Activated T-helper 1 cell treated with anti-CD3 and anti-CD28 coated beads, Interleukin-12 subunit alpha, Interleukin-12 subunit beta, Interleukin-2, Interleukin-4 antibody, amounts not matched to agents 30 ng/mL and 10 ng/mL and 1 ng/mL, durations not matched to agents 14 hours and 24 hours and 36 hours (primary cell): ENCODE results near the gene SCARF2. TPM values are rescaled to one million over a fixed set of nuclear protein-coding genes. Genes with fewer than 3 reads are reported as not detected.
"Not testable (repeated sequence)": the region's sequence is repeated elsewhere in the genome, so short reads cannot be mapped to it uniquely, and the experiment has no call there.

ENCODE experiments used
- DNase-seq: peaks from one replicate; pipeline ENCODE4 v3.0.0; 2021; ENCODE audit warnings: low spot score
- H3K27ac Mint-ChIP-seq: one replicate; pipeline ENCODE4 v1.8.0; 2021; ENCODE audit warnings: mild to moderate bottlenecking, mixed read lengths
- H3K27me3 Mint-ChIP-seq: one replicate; pipeline ENCODE4 v1.8.0; 2022; ENCODE audit warnings: mild to moderate bottlenecking, moderate library complexity, mixed read lengths; ENCODE audit not compliant: insufficient read depth
- H3K36me3 Mint-ChIP-seq: one replicate; pipeline ENCODE4 v1.8.0; 2021; ENCODE audit warnings: low read depth, mixed read lengths
- H3K4me1 Mint-ChIP-seq: one replicate; pipeline ENCODE4 v1.8.0; 2021; ENCODE audit warnings: low read depth, mixed read lengths
- H3K4me3 Mint-ChIP-seq: one replicate; pipeline ENCODE4 v1.8.0; 2021; ENCODE audit warnings: mild to moderate bottlenecking, moderate library complexity, mixed read lengths
- H3K9me3 Mint-ChIP-seq: one replicate; pipeline ENCODE4 v1.8.0; 2021; ENCODE audit warnings: mixed read lengths
- intact Hi-C: fragments of 100-400 bp; cut with micrococcal nuclease; formaldehyde crosslinking; loops from one replicate; pipeline ENCODE4 v1.15.1; 2024
- total RNA-seq: library from RNA; stranded (reverse); gene quantifications from 2 replicates; pipeline ENCODE4 v1.2.3, GENCODE V29; 2022

Gene SCARF2
- total RNA-seq, 1 donor from 2014 or later, result 0.41 TPM

DNA sequence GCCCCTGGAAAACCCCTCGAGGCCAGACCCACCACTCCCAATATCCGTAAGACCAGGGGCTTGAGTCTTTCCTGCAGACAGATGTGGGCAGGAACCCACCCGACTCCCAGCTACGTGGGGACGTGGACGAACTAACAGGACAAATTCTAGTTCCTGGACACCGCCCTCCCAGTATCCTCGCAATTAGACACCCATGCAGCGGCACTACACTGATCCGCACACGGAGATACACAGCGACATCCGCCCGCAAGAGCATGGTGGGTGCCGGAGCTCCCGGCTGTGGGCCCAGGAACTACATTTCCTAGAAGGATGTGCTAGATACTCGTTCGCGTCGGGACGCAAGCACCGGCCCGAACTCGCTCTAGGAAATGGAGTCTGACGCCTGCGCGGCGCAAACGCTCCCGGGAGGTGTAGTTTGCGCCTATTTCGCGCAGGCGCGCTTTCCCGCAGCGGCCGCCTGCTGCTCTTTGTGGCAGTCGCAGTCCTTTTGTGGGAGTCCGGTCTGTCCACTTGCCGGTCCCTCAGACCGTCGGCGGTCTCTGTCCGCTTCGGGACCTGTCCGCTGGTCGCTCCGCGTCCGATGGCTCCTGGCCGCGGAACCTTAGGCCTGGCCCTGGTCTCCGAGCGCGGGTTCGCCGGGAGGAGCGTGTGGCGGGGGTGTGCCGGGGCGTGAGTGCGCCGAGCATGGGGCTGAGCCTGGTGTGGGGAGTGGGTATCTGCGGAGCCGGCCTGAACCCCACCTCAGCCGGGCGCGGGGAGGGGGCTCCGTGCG lies 43.7 kb downstream of the SCARF2 start, which contains the start of gene ZNF74:
ZNF74 (plus strand) TSS at position 447 of the 772 bp plus-strand sequence. CDS start 478 bp downstream, outside the sequence.
- H3K36me3 Mint-ChIP-seq, result no peaks in the 10 kb centered on the region
- H3K4me3 Mint-ChIP-seq, result peak within 1 kb of the TSS; percentile 89
- intact Hi-C loops, result loop anchor here (1.0 kb wide), 3 partner anchors 70 to 101 kb away; partner anchors contain the start of genes DGCR6L and KLHL22

GRCh38 chr22:20392983-20393704 lies 44.5 kb downstream of the SCARF2 start:
- Mint-ChIP-seq H3K27ac (peak overlapping the region; percentile 91), H3K4me3 (peak overlapping the region; percentile 89), H3K9me3 (no peaks in the 10 kb centered on the region), H3K27me3 (peaks cover 3% of the 10 kb centered on the region), H3K4me1 (peaks cover 22% of the 10 kb centered on the region), H3K36me3 (no peaks in the 10 kb centered on the region)
- DNase-seq, result no peak
- intact Hi-C loops, result no loop called here

More for the DNA sequence above, 43.7 kb downstream of the SCARF2 start, which contains the start of gene ZNF74:
- Mint-ChIP-seq H3K27me3 (no peaks in the 10 kb centered on the region), H3K27ac (peak within 1 kb of the TSS; percentile 91), H3K4me1 (peaks cover 22% of the 10 kb centered on the region), H3K9me3 (no peaks in the 10 kb centered on the region)
- peak; percentile 79 for DNase-seq

DNA sequence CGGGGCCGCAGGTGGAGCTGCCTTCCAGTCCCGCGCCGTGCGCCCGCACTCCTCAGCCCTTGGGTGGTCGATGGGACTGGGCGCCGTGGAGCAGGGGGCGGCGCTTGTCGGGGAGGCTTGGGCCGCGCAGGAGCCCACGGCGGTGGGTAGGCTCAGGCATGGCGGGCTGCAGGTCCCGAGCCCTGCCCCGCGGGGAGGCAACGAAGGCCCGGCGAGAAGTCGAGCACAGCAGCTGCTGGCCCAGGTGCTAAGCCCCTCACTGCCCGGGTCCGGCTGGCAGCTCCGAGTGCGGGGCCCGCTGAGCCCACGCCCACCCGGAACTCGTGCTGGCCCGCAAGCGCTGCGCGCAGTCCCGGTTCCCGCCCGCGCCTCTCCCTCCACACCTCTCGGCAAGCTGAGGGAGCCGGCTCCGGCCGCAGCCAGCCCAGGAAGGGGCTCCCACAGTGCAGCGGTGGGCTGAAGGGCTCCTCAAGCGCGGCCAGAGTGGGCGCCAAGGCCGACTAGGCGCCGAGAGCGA lies 45.2 kb downstream of the SCARF2 start:
- H3K27me3 Mint-ChIP-seq, H3K36me3 Mint-ChIP-seq, H3K4me3 Mint-ChIP-seq, H3K9me3 Mint-ChIP-seq, intact Hi-C loops, DNase-seq, H3K27ac Mint-ChIP-seq: not testable (repeated sequence)
- H3K4me1 Mint-ChIP-seq, result peaks cover 22% of the 10 kb centered on the region

- DNase-seq, result no peak
- Mint-ChIP-seq H3K36me3 (no peaks in the 10 kb centered on the region), H3K4me1 (peaks cover 16% of the 10 kb centered on the region), H3K4me3 (peak overlapping the region; percentile 23), H3K27me3 (peaks cover 12% of the 10 kb centered on the region), H3K9me3 (no peaks in the 10 kb centered on the region), H3K27ac (no peak overlapping the region)
- intact Hi-C loops, result no loop called here
These were observed 46.4 kb downstream of the SCARF2 start for GRCh38 chr22:20391222-20391621.

- H3K36me3 Mint-ChIP-seq, result no peaks in the 10 kb centered on the region
- H3K27me3 Mint-ChIP-seq, result peaks cover 12% of the 10 kb centered on the region
- DNase-seq, result no peak
- no peak overlapping the region for H3K4me3 Mint-ChIP-seq
- peaks cover 14% of the 10 kb centered on the region for H3K4me1 Mint-ChIP-seq
- H3K27ac Mint-ChIP-seq, result no peak overlapping the region
- intact Hi-C loops, result no loop called here
- H3K9me3 Mint-ChIP-seq, result no peaks in the 10 kb centered on the region
These were observed 47.2 kb downstream of the SCARF2 start for GRCh38 chr22:20390394-20390907.

GRCh38 chr22:20389288-20389687 lies 48.3 kb downstream of the SCARF2 start:
- Mint-ChIP-seq H3K4me3 (no peak overlapping the region), H3K27ac (no peak overlapping the region), H3K4me1 (peaks cover 5% of the 10 kb centered on the region), H3K9me3 (no peaks in the 10 kb centered on the region), H3K27me3 (peaks cover 19% of the 10 kb centered on the region), H3K36me3 (no peaks in the 10 kb centered on the region)
- no peak for DNase-seq
- intact Hi-C loops, result no loop called here

- Mint-ChIP-seq H3K4me1 (no peaks in the 10 kb centered on the region), H3K36me3 (no peaks in the 10 kb centered on the region), H3K4me3 (no peak overlapping the region), H3K9me3 (no peaks in the 10 kb centered on the region), H3K27ac (no peak overlapping the region), H3K27me3 (peaks cover 26% of the 10 kb centered on the region)
- intact Hi-C loops, result no loop called here
- no peak for DNase-seq
These were observed 49.4 kb downstream of the SCARF2 start for GRCh38 chr22:20388200-20388599.

DNA sequence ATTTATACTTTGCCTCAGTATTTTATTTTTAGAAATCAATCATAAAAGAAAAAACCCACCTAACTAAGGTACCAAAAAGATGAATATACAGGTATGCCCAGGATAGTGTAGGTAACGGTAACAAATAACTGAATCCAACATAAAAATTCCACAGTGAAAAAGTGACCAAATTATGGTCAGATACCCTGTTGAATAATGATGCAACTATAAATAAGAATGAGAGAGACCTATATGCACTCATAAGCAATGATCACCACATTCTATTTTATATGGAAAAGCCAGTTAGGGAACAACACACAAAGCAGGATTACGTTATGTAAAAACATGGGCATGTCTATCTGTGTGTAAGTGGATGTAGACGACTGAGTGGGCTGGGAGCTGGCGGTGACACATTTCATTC lies 50.7 kb downstream of the SCARF2 start:
- Mint-ChIP-seq H3K27me3 (peaks cover 33% of the 10 kb centered on the region), H3K36me3 (no peaks in the 10 kb centered on the region), H3K27ac (no peak overlapping the region), H3K9me3 (no peaks in the 10 kb centered on the region), H3K4me3 (no peak overlapping the region), H3K4me1 (no peaks in the 10 kb centered on the region)
- intact Hi-C loops, result no loop called here
- DNase-seq, result no peak

DNA sequence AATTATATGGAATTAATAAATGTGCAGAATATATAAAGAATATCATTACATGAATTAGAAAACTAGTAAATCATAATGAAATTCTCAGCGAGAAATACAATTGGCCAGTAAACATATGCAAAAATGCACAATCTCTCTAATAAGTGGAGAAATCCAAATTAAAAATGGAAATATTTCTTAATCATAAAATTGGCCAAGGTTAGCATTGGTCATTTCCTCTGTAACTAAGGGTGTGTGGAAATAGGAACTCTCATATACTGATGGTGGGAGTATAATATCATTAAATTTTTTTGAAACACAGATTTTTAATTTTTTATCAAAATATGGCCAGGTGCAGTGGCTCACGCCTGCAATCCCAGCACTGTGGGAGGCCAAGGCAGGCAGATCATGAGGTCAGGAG lies 51.3 kb downstream of the SCARF2 start:
- Mint-ChIP-seq H3K9me3 (no peaks in the 10 kb centered on the region), H3K27me3 (peaks cover 33% of the 10 kb centered on the region), H3K36me3 (no peaks in the 10 kb centered on the region), H3K27ac (no peak overlapping the region), H3K4me1 (no peaks in the 10 kb centered on the region), H3K4me3 (no peak overlapping the region)
- intact Hi-C loops, result no loop called here
- DNase-seq, result no peak

- intact Hi-C loops, result no loop called here
- Mint-ChIP-seq H3K36me3 (no peaks in the 10 kb centered on the region), H3K27ac (no peak overlapping the region), H3K4me1 (no peaks in the 10 kb centered on the region), H3K27me3 (peaks cover 37% of the 10 kb centered on the region), H3K9me3 (no peaks in the 10 kb centered on the region), H3K4me3 (no peak overlapping the region)
- DNase-seq, result no peak
These were observed 52.8 kb downstream of the SCARF2 start for GRCh38 chr22:20384865-20385264.

- intact Hi-C loops, result no loop called here
- Mint-ChIP-seq H3K27ac (no peak overlapping the region), H3K27me3 (peaks cover 37% of the 10 kb centered on the region), H3K4me1 (no peaks in the 10 kb centered on the region), H3K9me3 (no peaks in the 10 kb centered on the region), H3K36me3 (no peaks in the 10 kb centered on the region), H3K4me3 (no peak overlapping the region)
- no peak for DNase-seq
These were observed 53.5 kb downstream of the SCARF2 start for GRCh38 chr22:20384171-20384570.

DNA sequence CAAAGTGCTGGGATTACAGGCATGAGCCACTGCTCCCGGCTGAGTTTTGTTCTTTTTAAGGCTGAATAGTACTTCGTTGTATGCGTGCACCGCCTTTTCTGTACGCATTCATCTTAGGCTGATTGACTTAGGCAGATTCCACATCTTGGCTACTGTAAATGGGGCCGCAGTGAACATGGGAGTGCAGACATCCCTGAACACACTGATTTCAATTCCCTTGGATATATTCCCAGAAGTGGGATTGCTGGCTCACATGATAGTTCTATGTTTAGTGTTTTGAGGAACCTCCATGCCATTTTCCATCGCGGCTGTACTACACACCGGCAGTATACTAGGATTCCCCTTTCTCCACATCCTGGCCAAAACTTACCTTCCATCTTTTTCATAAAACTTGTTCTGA lies 54.1 kb downstream of the SCARF2 start:
- Mint-ChIP-seq H3K4me1 (no peaks in the 10 kb centered on the region), H3K27me3 (peaks cover 37% of the 10 kb centered on the region), H3K4me3 (no peak overlapping the region), H3K9me3 (no peaks in the 10 kb centered on the region), H3K27ac (no peak overlapping the region), H3K36me3 (no peaks in the 10 kb centered on the region)
- no peak for DNase-seq
- intact Hi-C loops, result no loop called here

- H3K27ac Mint-ChIP-seq, result no peak overlapping the region
- no peaks in the 10 kb centered on the region for H3K4me1 Mint-ChIP-seq
- no peaks in the 10 kb centered on the region for H3K36me3 Mint-ChIP-seq
- H3K4me3 Mint-ChIP-seq, result no peak overlapping the region
- peaks cover 26% of the 10 kb centered on the region for H3K27me3 Mint-ChIP-seq
- DNase-seq, result no peak
- no peaks in the 10 kb centered on the region for H3K9me3 Mint-ChIP-seq
- intact Hi-C loops, result no loop called here
These were observed 57.1 kb downstream of the SCARF2 start for GRCh38 chr22:20380486-20380885.
